ENCODE data around the gene MTA1.

Gene MTA1

GRCh38 chr14:105485739-105486162, 66.1 kb downstream of the MTA1 start:
- DNase-seq (ENCODE audit: low read depth in 3 of 3, low spot score in 1 of 3) = no peak

GRCh38 chr14:105486163-105486973, 66.7 kb downstream of the MTA1 start, which contains the start of gene CRIP1:
TSS of gene CRIP1 (plus strand) at chr14:105486886. CDS start at chr14:105487260, 374 bp downstream.
- DNase-seq (ENCODE audit: low read depth in 3 of 3, low spot score in 1 of 3) = no peak

- peak in 1 of 3 donors; percentile 35 for DNase-seq (ENCODE audit: low read depth in 3 of 3, low spot score in 1 of 3)
Measured at GRCh38 chr14:105486974-105487448, 67.4 kb downstream of the MTA1 start.

- peak in 1 of 3 donors; percentile 57 for DNase-seq (ENCODE audit: low read depth in 3 of 3, low spot score in 1 of 3)
Measured at GRCh38 chr14:105487449-105487985, 67.9 kb downstream of the MTA1 start.

- DNase-seq (ENCODE audit: low read depth in 3 of 3, low spot score in 1 of 3) = no peak
Measured at GRCh38 chr14:105487986-105488777, 68.6 kb downstream of the MTA1 start.

GRCh38 chr14:105488781-105489541, 69.3 kb downstream of the MTA1 start:
- no peak for DNase-seq (ENCODE audit: low read depth in 3 of 3, low spot score in 1 of 3)

GRCh38 chr14:105489542-105490266, 70.1 kb downstream of the MTA1 start:
- DNase-seq (ENCODE audit: low read depth in 3 of 3, low spot score in 1 of 3) = peak; percentile 66 to 77 (median 72)

GRCh38 chr14:105490267-105490571, 70.6 kb downstream of the MTA1 start:
- no peak for DNase-seq (ENCODE audit: low read depth in 3 of 3, low spot score in 1 of 3)

- DNase-seq (ENCODE audit: low read depth in 3 of 3, low spot score in 1 of 3) = peak; percentile 94 to 98 (median 98)
Measured at GRCh38 chr14:105490572-105491365, 71.1 kb downstream of the MTA1 start, which contains the start of gene TEDC1. TSS of gene TEDC1 (plus strand) at chr14:105491246. CDS start at chr14:105491376, 130 bp downstream.

GRCh38 chr14:105491366-105491973, 71.8 kb downstream of the MTA1 start:
- peak in 2 of 3 donors; percentile 66 to 87 for DNase-seq (ENCODE audit: low read depth in 3 of 3, low spot score in 1 of 3)

GRCh38 chr14:105492031-105492970, 72.7 kb downstream of the MTA1 start:
- no peak for DNase-seq (ENCODE audit: low read depth in 3 of 3, low spot score in 1 of 3)

- DNase-seq (ENCODE audit: low read depth in 3 of 3, low spot score in 1 of 3) = no peak
Measured at GRCh38 chr14:105492971-105493871, 73.6 kb downstream of the MTA1 start.

GRCh38 chr14:105493921-105494605, 74.4 kb downstream of the MTA1 start:
- no peak for DNase-seq (ENCODE audit: low read depth in 3 of 3, low spot score in 1 of 3)

GRCh38 chr14:105494606-105494929, 74.9 kb downstream of the MTA1 start:
- no peak for DNase-seq (ENCODE audit: low read depth in 3 of 3, low spot score in 1 of 3)

- DNase-seq (ENCODE audit: low read depth in 3 of 3, low spot score in 1 of 3) = no peak
Measured at GRCh38 chr14:105495101-105495989, 75.7 kb downstream of the MTA1 start.
